ENCODE measurements around the gene RBFA.

The RBFA gene

GRCh38 chr18:80050797-80051196, 16.6 kb downstream of the RBFA start:
- no peak overlapping the region for H3K4me3 ChIP-seq (ENCODE audit: low read depth, low read length)
- TF ChIP-seq CTCF (IDR thresholded peaks at IDR 0.05; ENCODE audit: low read depth, low read length): no peak
- DNase-seq (ENCODE audit: low read depth, low spot score): no peak
- in situ Hi-C loops (cut with HindIII; ENCODE audit: low sequenced_read_pairs): no loop called here

DNA sequence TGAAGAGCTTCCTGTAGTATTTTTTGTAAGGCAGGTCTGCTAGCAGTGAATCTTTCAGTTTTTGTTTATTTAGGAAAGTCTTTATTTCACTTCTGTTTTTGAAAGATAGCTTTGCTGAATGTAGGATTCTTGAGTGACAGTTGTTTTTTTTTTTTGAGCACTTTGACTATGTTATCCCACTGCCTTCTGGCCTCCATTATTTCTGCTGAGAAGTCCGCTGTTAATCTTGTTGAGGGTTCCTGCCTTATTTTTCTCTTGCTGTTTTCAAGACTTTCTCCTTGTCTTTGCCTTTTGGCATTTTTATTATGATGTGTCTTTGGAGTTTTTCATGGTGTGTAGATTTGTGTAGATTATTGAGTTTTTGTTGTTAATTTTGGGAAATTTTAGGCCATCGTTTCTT, 21.9 kb downstream of the RBFA start:
- no peak for TF ChIP-seq CTCF (IDR thresholded peaks at IDR 0.05; ENCODE audit: low read depth, low read length)
- in situ Hi-C loops (cut with HindIII; ENCODE audit: low sequenced_read_pairs): no loop called here

DNA sequence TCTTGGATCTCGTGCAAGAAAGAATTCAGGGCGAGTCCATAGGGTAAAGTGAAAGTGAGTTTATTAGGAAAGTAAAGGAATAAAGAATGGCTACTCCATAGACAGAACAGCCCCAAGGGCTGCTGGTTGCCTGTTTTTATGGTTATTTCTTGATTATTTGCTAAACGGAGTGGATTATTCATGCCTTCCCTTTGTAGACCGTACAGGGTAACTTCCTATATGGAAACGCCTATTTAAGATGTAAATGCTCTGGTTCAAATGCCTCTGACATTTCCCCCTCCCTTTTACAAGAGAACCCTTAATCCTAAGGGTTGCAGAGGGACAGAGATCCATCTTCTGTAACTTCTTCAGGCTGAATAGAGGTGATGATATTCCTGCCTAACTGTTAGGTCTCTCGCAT, 25.7 kb downstream of the RBFA start:
- H3K4me3 ChIP-seq (ENCODE audit: low read depth, low read length): no peak overlapping the region
- DNase-seq (ENCODE audit: low read depth, low spot score): no peak
- in situ Hi-C loops (cut with HindIII; ENCODE audit: low sequenced_read_pairs): no loop called here
- no peak for TF ChIP-seq CTCF (IDR thresholded peaks at IDR 0.05; ENCODE audit: low read depth, low read length)

More for the DNA sequence above, 21.9 kb downstream of the RBFA start:
- no peak overlapping the region for H3K4me3 ChIP-seq (ENCODE audit: low read depth, low read length)
- no peak for DNase-seq (ENCODE audit: low read depth, low spot score)

GRCh38 chr18:80065705-80066104, 31.5 kb downstream of the RBFA start:
- no peak for DNase-seq (ENCODE audit: low read depth, low spot score)
- H3K4me3 ChIP-seq (ENCODE audit: low read depth, low read length): no peak overlapping the region
- no peak for TF ChIP-seq CTCF (IDR thresholded peaks at IDR 0.05; ENCODE audit: low read depth, low read length)
- in situ Hi-C loops (cut with HindIII; ENCODE audit: low sequenced_read_pairs): no loop called here

DNA sequence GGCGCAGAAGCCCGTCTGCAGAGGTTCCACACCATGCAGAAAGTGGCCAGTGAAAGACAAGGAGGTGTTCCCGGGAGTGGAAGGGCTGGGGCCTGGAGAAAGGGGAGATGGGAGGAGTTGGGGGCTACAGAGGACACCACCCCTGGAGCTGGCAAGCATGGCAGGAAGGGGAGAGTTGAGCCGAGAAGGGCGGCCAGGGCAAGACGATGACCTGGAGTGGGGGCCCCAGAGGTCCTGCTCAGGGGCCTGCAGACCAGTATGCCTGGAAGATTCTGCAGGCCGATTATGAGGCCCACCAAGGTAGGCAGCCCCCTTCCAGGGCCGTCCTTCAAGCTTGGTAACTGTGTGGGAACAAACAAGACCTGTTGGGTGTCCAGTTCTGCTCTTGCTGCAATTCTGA, 33.1 kb downstream of the RBFA start:
- no peak for DNase-seq (ENCODE audit: low read depth, low spot score)
- no peak overlapping the region for H3K4me3 ChIP-seq (ENCODE audit: low read depth, low read length)
- no peak for TF ChIP-seq CTCF (IDR thresholded peaks at IDR 0.05; ENCODE audit: low read depth, low read length)
- in situ Hi-C loops (cut with HindIII; ENCODE audit: low sequenced_read_pairs): no loop called here

GRCh38 chr18:80067897-80068296, 33.7 kb downstream of the RBFA start:
- TF ChIP-seq CTCF (IDR thresholded peaks at IDR 0.05; ENCODE audit: low read depth, low read length): no peak
- H3K4me3 ChIP-seq (ENCODE audit: low read depth, low read length): no peak overlapping the region
- in situ Hi-C loops (cut with HindIII; ENCODE audit: low sequenced_read_pairs): no loop called here
- no peak for DNase-seq (ENCODE audit: low read depth, low spot score)
